ENCODE results near the gene FRMPD2.

FRMPD2 gene, protein sequence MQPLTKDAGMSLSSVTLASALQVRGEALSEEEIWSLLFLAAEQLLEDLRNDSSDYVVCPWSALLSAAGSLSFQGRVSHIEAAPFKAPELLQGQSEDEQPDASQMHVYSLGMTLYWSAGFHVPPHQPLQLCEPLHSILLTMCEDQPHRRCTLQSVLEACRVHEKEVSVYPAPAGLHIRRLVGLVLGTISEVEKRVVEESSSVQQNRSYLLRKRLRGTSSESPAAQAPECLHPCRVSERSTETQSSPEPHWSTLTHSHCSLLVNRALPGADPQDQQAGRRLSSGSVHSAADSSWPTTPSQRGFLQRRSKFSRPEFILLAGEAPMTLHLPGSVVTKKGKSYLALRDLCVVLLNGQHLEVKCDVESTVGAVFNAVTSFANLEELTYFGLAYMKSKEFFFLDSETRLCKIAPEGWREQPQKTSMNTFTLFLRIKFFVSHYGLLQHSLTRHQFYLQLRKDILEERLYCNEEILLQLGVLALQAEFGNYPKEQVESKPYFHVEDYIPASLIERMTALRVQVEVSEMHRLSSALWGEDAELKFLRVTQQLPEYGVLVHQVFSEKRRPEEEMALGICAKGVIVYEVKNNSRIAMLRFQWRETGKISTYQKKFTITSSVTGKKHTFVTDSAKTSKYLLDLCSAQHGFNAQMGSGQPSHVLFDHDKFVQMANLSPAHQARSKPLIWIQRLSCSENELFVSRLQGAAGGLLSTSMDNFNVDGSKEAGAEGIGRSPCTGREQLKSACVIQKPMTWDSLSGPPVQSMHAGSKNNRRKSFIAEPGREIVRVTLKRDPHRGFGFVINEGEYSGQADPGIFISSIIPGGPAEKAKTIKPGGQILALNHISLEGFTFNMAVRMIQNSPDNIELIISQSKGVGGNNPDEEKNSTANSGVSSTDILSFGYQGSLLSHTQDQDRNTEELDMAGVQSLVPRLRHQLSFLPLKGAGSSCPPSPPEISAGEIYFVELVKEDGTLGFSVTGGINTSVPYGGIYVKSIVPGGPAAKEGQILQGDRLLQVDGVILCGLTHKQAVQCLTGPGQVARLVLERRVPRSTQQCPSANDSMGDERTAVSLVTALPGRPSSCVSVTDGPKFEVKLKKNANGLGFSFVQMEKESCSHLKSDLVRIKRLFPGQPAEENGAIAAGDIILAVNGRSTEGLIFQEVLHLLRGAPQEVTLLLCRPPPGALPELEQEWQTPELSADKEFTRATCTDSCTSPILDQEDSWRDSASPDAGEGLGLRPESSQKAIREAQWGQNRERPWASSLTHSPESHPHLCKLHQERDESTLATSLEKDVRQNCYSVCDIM (N-terminal part only)

DNA sequence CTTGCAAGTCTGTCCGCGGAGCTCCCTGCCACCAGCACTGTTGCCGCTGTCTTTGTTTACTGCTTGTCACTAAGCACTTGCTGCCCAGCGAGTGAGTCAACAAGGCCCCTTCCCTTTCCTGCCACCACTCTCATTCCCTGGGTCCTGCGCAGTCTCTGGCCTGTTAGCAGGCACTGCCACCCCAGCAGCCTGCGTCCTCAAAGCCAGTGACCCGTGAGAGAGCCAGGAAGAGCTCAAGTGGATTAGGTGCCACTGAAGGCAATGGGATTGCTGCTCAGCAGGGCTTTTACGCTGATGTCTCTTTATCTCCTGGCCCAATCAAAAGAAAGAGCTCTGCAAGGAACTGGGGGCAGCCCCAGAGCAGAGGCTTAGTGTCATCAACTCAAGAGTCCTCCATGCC is at the start of gene FRMPD2:
Gene FRMPD2 (minus strand): TSS at position 61 of the 400 bp plus-strand sequence. CDS start 129 bp downstream, outside the sequence.
- peak in 4 of 58 donors; percentile 5 to 45 (median 16) for DNase-seq

GRCh38 chr10:48322017-48322416 is 47.5 kb upstream of the FRMPD2 start:
- DNase-seq, result no peak

DNA sequence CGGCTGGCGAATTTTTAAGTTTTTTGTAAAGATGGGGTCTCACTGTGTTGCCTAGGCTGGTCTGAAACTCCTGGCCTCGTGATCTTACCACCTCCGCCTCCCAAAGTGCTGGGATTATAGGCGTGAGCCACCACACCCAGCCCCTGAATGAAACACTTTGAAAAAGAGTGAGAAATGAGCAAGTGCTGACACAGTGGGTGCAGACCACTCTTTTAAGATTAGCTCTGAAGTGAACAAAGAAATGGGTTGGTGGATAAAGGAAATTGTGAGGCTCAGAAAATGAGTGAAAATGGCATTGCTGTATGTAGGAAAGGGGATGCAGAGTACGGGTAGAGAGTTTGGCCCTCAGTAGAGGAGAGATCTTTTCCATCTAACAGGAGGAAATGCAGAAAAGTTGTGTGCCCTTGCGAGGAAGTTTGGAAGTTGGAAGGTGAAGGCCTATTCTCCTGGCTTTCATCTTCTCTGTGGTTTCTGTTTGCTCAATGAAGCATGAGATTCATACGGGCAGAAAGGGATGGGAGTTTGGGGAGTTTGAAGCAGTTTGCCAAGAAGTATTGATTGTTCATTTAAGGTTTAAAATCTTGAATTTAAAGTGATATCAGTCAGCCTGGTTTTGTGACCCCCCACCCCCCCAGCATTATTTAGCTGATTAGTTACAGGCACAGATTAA is 43.0 kb upstream of the FRMPD2 start:
- DNase-seq, result no peak

DNA sequence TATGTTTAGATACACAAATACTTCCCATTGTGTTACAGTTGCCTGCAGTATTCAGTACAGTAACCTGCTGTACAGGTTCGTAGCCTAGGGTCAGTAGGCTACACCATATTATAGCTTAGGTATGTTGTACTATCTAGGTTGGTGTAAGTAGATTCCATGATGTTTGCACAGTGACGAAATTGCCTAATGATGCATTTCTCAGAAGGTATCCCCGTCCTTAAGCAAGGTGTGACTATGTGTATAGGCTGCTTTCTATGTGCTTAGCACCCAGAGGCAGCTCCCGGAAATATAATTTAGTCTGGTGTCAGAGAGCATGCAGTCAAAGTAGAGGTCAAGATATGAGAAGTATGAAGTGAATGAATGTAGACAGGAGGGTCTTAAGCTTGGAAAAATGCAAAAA is 41.7 kb upstream of the FRMPD2 start:
- no peak for DNase-seq

DNA sequence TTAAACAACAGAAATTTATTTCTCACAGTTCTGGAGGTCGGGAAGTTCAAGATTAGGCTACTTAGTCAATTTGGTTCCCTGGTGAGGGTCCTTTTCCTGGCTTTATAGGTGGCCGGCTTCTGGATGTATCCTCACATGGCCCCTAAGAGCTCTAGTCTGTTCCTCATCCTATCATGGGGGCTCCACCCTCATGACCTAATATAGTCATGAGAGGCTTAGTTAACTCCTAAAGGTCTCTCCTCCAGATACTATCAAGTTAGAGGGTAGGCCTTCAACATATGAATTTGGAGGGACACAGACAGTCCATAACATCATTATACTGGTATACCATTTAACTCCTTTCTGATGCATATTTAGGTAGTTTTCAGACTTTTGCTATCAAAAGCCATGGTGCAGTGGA is 39.6 kb upstream of the FRMPD2 start:
- DNase-seq, result no peak

DNA sequence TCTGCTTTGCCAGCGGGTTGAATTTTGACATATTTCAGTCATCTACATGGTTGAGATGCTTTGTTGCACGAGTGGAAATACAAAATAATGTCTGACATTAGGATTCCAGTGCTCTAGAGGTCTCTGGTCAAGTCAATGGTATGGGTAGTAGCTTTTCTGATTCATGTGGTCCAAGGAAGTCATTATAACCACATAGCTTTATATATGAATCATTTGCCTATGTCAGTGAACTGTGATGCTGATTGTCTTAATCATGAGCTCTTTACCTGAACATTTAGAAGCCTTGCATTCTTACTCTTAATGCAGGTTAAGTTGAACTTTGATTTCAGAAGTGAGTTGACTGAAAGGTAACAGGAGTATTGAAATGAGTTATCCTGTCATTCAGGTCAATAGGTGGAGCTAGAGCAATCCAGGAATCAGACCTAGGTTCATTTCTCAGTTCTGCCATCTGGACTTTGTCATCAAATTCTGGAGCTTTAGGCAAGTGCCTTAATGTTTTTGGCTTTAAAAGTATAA is 35.3 kb upstream of the FRMPD2 start:
- DNase-seq, result no peak

DNA sequence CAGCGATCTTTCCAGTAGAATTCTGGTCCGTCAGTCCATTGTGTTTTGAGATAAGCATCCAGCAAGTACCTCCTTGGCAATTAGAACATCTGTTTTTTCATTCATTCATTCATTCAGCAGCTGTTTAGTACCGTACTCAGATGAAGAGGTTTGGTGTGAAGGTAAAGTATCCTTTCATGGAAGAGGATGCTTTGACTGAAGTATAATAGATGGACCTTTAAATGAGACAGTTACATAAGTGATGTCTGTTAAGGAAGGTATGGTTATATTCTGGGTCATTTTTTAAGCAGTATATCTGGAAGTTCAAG is 33.2 kb upstream of the FRMPD2 start:
- DNase-seq, result no peak

DNA sequence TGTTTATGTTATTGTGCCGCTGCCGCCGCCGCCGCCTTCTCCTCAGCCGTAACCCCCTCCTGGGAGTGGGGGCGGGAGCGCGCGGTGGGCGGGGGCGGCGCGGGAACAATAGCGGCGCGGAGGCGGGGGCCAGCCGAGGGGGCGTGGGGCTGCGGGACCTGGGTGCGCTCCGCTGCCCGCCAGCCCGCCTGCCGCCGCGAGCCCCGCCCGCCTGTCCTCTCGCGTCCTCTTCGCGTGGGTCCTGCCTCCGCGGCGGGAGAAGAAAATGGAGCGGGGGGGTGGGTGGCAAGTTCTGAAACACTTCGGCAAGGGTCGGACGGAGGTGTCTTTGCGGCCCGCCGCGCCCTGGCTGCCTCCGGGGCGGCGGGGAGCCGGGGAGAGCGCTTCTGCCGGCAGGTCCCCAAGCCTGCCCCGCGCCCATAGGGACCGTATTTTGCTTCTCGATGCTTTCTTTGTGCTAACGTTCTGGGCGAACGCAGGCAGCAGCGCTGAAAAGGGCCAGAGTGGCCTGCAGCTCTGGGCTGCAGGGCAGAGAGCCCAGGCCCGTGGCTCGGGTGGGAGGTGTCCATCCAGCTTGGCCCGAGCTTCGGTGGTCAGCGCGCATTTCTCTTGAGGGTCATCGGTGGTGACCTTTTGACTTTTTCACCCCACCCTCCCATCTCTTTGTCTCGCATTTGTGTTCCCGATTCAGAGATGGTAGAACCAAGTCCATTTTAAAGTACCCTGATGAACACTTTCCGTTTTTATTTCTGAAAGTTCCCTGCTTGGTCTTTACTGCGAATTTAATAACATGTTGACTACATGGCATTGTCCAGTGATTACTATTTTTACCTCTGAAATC is 32.6 kb upstream of the FRMPD2 start:
- peak in 43 of 58 donors; percentile 21 to 86 (median 70) for DNase-seq

DNA sequence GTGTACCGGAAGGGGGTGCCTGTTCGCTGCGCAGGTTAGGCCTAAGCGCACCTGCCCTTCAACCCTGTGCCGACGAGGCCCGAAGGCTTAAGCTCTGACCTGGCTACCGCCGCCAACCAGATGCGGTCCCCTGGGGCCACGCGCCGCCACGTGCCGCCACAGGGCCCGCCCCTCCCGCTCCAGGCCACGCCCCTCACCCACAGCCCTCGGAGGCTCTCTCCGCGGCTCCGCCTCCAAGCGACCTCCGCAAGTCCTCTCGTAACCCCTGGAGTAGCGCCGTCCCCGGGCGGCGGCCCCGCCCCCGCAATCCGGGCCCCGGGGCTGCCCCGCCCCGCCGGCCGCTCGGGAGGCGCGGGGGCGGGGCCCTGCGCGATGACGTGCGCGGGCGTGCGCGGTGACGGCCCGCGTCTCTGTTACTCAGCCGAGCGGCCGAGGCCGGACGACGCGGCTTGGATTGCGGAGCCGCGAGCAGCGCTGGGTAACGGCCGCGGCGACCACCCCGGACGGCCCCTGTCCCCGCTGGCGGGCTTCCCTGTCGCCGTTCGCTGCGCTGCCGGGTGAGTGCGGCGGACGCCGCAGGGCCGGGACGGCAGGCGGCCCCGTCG is 31.9 kb upstream of the FRMPD2 start, which contains the start of gene MAPK8:
Gene MAPK8 (plus strand): TSS at position 413 of the 605 bp plus-strand sequence. CDS start 94,984 bp downstream, outside the sequence.
- peak in 56 of 58 donors; percentile 28 to 94 (median 83) for DNase-seq

GRCh38 chr10:48305905-48306264 is 31.4 kb upstream of the FRMPD2 start:
- DNase-seq, result no peak

GRCh38 chr10:48302515-48303476 is 28.3 kb upstream of the FRMPD2 start:
- DNase-seq, result no peak

- peak in 3 of 58 donors; percentile 8 to 25 (median 11) for DNase-seq
Measured at GRCh38 chr10:48300556-48300955, 26.1 kb upstream of the FRMPD2 start.

DNA sequence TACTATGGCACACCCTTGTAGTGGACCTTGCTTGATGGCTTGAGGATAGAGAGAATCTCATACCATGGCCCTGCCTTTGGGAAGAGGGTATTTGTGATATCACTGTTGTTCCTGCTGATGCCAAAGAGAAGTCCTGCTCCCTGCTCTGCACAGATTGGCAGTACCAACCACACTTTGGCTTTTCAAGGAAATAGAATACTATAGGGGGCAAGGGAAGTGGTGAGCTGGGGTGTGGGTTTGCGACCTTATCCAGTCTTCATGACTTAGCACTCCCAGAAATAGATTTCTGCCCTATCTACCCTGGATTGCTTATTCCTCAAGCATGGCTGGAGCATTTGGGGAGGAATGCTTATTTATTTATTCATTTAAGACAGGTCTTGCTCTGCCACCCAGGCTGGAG is 25.2 kb upstream of the FRMPD2 start:
- no peak for DNase-seq

DNA sequence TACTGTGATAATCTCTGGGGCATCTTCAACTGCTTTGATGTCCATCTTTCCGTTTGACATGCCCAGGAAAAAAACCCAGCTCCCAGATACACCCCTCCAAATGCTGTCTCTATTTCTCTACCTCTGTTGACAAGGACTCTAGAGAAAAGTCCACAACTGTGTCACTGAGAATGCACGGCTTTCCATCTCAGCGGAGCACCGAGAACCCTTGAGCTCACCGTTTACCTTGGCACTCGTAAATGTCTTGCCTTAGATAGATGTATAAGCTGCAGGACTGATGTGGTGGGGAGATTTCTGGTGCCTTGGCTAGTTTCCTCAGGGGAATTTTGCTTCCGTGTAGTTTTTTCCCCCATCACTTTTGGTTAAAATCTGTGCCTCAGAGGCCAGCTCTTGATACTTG is 24.6 kb upstream of the FRMPD2 start:
- DNase-seq, result no peak

DNA sequence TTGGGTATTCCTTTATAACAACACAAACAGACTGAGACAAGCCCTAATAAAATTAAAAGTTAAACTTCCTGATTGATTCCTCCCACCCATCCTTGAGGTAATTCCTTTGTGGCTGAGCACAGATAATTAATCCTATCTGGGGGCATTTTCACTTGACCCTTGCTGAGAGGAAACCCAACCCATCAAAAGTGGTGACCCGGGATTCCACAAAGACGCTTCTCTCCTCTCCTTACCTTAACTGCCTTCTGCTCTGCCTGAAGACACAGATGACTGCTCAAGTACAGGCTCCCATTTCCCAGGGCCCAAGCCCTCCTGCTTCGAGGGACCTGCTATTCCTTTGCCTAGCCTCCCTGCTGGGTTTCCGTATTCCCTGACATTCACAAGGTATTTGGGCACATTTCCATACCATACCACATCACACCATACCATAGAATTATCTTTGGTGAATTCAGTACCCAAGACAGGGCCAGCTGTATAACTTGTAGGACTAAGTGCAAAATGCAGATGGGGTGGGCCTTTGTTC is 22.1 kb upstream of the FRMPD2 start:
- DNase-seq, result no peak

DNA sequence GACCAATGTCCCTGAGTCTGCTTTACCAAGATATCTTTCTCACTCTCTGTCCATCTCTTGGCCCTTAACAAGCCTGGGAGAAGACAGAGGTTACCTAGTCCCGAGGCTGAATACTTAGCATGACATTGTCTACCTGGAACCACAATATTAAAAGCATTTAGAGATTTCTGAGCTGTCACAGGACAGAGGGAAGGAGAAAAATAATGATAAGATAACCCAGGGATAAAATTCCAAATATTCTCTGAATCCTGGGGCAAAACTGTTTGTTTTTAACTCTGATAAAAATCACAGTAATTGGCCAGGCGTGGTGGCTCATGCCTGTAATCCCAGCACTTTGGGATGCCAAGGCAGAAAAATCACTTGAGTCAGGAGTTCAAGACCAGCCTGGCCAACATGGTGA is 19.9 kb upstream of the FRMPD2 start:
- DNase-seq, result no peak

DNA sequence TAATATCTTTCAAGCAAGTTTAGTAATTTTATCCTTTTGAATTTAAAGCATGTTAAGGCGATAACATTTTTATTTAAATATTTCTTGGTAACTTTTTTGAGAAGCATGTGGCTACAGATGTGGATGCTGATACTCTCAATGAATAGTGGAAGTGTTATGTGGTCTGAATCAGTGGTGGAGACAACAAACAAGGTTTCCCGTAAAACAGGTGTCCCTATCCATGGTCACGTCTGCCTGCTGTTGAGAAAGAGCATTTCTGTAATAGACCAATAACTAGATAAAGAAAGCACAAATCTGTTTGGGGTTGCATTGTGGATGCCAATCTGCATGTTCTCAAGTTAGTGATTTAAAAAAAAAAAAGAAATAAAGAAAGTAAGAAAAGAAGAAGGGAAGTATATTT is 18.1 kb upstream of the FRMPD2 start:
- no peak for DNase-seq

GRCh38 chr10:48291190-48291589 is 16.7 kb upstream of the FRMPD2 start:
- no peak for DNase-seq
